Prostate gland (tissue), 2 donors: Measurements from ENCODE around the gene EXO5.

Source experiments
- POLR2A ChIP-seq: fragments of 450-650 bp; IDR thresholded peaks from one replicate; pipeline ENCODE4 v1.6.1; 2016; ENCODE audit warnings: antibody characterized with exemption, mild to moderate bottlenecking
- POLR2AphosphoS5 ChIP-seq: sonication (generic); formaldehyde crosslinking; IDR thresholded peaks from one replicate; pipeline ENCODE4 v1.6.1; 2017; ENCODE audit warnings: antibody characterized with exemption
- TF ChIP-seq, protein P1 (sequence below), 4 experiments: fragments of 200-600 bp in 2 of 4; fragments of 450-650 bp in 2 of 4; sonication (generic) in 2 of 4; IDR thresholded peaks; 1 replicate in 3 of 4; 2 replicates in 1 of 4; pipeline ENCODE4 v1.5.1; 2016 to 2019; ENCODE audit warnings: antibody characterized with exemption in 4 of 4, mild to moderate bottlenecking in 2 of 4, moderate library complexity in 2 of 4

DNA sequence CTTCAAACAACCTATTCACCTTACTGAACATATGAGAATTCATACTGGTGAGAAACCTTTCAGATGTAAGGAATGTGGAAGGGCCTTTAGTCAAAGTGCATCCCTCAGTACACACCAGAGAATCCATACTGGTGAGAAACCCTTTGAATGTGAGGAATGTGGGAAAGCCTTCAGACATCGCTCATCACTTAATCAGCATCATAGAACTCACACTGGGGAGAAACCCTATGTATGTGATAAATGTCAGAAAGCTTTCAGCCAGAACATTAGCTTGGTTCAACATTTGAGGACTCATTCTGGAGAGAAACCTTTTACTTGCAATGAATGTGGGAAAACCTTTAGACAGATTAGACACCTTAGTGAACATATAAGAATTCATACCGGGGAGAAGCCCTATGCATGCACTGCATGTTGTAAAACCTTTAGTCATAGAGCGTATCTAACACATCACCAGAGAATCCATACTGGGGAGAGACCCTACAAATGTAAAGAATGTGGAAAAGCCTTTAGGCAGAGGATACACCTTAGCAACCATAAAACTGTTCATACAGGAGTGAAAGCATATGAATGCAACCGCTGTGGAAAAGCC is 13.2 kb upstream of the EXO5 start:
- TF ChIP-seq, protein P1, sequence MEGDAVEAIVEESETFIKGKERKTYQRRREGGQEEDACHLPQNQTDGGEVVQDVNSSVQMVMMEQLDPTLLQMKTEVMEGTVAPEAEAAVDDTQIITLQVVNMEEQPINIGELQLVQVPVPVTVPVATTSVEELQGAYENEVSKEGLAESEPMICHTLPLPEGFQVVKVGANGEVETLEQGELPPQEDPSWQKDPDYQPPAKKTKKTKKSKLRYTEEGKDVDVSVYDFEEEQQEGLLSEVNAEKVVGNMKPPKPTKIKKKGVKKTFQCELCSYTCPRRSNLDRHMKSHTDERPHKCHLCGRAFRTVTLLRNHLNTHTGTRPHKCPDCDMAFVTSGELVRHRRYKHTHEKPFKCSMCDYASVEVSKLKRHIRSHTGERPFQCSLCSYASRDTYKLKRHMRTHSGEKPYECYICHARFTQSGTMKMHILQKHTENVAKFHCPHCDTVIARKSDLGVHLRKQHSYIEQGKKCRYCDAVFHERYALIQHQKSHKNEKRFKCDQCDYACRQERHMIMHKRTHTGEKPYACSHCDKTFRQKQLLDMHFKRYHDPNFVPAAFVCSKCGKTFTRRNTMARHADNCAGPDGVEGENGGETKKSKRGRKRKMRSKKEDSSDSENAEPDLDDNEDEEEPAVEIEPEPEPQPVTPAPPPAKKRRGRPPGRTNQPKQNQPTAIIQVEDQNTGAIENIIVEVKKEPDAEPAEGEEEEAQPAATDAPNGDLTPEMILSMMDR (IDR thresholded peaks at IDR 0.05), result no peak
- TF ChIP-seq POLR2A (no peak), POLR2AphosphoS5 (no peak)
